Middle frontal gyrus (tissue), 1 donor: ENCODE measurements around the gene LARP4B.

Experiments used
- DNase-seq: peaks from one replicate; pipeline ENCODE4 v3.0.0-alpha.2; 2015; ENCODE audit warnings: low spot score; ENCODE audit errors: extremely low spot score

Gene LARP4B

DNA sequence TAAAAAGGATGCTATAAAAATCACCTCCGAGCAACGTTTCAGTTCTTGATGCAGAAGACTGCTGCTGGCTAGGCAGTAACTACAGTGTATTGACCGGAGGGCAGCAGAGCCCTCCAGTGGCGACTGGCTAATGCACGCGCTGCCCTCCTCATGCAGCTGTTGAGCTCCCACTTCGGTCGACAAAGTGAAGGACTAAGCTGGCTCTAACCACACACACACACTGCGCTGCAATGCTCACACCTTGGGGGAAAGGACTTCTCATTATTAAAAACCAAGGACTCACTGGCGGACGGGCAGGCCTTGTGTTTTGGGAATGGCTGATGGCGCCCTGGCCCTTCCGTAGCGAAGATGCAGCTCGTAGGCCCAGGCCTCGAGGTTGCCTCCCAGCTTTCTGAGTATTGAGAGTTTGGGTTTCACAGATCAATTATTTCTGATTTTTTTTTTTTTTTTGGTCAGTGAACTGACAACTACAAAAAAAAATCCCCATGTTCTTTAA, 121.1 kb downstream of the LARP4B start:
- DNase-seq: no peak

DNA sequence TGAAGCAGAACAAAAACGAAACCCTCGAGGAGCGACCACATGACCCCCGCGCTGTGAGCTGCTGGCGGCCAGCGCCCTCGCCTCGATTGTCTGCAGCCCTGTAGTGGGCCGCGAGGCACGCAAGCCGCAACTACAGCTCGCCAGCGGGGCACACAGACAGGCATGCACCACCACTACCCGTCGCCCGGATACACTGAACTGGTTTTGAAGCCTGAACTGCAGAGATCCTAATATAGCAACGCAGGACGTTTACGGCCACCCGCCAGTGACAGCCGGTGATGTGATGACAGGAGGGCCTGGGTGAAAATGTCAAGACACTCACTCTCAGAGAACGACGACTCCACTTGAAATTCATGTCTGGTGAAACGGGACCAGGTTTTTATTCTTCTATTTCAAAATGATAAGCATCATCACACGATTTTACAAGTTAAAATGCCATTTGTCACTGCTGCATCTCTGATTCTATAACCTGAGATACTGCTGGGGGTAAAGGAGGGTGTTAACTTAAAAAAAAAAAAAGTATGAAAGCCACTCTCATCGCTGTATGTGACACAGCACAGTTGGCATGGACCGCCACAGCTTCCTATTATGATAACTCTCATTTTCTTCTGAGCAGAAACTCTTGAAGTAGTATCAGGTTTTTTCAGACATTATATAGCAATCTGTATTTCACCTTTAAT, 121.7 kb downstream of the LARP4B start:
- DNase-seq: no peak

DNA sequence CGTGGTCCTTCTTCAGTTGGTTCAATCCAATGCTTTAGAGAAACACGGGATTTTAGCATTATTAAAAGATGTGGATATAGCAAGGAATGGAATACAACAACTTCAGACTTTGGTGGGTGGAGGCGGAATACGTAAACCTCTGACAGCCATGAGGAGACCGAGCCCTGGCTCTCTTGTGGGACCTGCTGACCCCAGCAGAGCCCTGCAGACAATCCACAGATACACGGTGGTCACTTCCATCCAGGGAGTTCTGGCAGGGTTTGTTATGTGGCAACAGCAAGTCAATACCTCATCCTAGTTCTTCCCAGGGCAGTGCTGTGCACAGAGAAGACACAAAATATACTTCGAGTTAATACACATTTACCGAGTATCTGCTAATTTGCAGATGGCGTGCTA, 123.5 kb downstream of the LARP4B start:
- no peak for DNase-seq

DNA sequence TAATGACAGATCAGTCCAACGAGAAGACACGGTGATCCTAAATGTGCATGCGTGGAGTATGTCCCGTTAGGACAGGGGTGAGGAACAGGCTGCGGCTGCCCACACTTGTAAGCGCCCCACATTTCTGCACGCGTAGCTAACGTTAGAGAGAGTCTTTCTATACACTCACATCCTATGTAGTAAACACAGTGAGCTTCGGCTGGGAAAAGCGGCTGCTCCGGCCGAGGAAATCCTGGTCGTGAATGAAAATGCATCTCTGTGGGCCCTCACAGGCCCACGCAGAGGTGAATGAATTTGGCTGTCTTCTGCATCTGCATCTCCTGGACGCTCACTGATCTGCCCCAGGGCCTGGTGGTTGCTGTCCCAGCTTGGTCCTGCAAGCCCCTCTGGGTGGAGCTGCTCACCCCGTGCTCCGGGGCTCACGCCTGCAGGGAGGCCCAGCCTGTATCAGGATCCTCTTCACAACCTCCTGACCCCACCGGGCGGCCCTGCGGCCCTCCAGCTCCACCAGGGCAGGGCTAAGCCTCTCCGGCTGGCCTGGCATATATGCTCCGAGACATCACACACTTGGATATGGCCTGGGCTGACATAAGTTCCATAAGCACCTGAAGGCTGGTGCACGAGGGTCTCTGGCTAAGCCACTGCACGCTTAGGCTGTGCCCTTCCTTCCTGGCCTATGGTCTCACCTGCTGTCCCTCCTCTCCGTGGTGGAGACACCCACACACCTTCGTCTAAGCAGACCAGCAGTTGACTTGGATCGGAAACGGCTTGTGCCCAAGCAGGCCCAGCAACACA, 124.1 kb downstream of the LARP4B start:
- no peak for DNase-seq

DNA sequence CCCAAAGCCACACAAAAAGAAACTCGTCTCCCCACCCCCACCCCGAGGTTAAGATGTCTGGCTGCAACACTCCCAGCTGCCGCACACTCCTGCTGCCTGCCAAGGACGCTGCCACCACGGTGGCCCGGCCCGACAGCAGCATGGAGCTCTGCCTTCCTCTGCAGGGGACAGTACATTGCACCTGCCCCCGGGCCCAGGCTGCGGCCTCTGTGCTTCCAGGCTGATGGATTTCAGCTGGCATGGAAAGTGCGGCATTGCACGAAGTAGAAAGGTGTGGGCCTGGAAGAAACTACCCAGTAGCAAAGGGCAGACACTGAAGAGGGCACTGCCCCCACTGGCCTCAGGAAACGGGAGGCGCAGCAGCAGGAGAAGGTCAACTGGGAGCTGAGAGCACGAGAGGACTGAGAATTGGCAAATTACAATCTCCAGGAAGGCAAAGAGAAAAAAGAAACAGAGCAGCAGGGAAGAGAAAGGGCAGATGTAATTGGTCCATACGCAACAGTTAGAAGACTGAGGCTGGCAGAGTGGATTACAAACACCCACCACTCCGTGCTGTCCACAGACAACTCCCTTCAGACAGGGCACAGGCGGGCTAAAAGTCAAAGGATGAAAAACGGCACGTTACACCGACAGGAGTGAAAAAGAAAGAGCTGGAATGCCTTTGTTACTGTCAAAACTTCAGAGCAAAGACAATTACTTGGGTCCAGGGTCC, 124.9 kb downstream of the LARP4B start:
- DNase-seq: no peak

DNA sequence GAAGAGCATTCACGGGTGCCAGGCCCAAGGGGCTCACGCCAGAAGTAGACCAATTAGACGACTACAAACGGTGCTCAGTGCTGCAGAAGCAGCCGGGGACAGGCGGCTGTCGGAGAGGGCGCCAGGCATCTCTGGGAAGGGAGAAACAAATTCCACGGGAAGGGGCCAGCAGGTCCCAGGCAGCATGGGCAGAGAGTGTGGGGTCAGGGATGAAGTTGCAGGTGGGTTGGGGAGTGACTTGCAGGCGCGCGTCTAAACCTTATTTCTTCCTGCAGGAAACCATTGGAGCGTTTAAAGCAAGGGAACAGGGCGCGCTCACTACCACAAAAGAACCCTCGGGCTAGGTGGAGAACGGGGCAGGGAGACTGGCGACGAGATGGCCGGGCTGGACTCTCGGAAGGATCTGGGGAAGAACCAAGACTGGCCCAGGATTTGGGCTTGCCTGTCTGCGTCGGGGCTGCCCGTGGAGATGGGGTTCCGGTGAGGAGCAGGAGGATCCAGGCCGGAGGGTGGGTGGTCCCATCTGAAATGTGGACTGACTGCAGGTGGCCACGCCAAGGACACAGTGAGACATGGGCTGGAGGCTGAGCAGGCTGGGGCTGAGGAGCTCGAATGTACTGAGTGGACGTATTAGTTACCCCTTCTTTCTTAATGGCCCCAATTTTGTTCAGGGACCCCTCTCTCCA, 125.7 kb downstream of the LARP4B start:
- DNase-seq: no peak

GRCh38 chr10:804787-805619, 126.5 kb downstream of the LARP4B start:
- DNase-seq: no peak

GRCh38 chr10:804191-804781, 127.2 kb downstream of the LARP4B start:
- DNase-seq: no peak

- DNase-seq: no peak
Measured at GRCh38 chr10:803041-803741, 128.3 kb downstream of the LARP4B start.

GRCh38 chr10:802506-802905, 129.0 kb downstream of the LARP4B start:
- no peak for DNase-seq

- no peak for DNase-seq
Measured at GRCh38 chr10:797179-797578, 134.3 kb downstream of the LARP4B start.

DNA sequence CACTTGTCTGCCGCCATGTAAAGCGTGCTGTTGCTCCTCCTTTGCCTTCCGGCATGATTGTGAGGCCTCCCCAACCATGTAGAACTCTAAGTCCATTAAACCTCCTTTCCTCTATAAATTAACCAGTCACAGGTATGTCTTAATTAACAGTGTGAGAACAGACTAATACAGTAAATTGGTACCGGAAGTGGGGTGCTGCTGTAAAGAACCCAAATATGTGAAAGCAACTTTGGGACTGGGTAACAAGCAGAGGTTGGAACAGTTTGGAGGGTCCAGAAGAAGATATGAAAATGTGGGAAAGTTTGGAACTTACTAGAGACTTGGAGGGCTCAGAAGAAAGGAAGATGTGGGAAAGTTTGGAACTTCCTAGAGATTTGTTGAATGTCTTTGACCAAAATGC, 135.3 kb downstream of the LARP4B start:
- no peak for DNase-seq

GRCh38 chr10:794382-794956, 137.0 kb downstream of the LARP4B start:
- DNase-seq: no peak

DNA sequence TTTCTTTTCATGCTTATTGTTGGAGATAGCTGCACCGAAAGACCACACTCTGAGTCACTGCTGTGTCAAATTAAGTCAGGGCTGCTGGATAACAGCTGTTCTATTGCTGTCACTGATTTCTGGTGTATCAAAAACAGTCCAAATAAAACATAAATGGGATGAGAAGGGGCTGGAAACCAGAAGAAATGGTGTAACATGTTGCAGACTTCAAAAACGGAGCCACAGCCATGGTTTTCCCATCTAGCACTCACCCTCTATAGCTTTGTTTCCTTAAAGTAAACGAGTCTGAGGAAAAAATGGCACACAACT, 138.8 kb downstream of the LARP4B start:
- no peak for DNase-seq

GRCh38 chr10:792083-792791, 139.3 kb downstream of the LARP4B start:
- DNase-seq: no peak

GRCh38 chr10:791639-792038, 139.9 kb downstream of the LARP4B start:
- DNase-seq: no peak

DNA sequence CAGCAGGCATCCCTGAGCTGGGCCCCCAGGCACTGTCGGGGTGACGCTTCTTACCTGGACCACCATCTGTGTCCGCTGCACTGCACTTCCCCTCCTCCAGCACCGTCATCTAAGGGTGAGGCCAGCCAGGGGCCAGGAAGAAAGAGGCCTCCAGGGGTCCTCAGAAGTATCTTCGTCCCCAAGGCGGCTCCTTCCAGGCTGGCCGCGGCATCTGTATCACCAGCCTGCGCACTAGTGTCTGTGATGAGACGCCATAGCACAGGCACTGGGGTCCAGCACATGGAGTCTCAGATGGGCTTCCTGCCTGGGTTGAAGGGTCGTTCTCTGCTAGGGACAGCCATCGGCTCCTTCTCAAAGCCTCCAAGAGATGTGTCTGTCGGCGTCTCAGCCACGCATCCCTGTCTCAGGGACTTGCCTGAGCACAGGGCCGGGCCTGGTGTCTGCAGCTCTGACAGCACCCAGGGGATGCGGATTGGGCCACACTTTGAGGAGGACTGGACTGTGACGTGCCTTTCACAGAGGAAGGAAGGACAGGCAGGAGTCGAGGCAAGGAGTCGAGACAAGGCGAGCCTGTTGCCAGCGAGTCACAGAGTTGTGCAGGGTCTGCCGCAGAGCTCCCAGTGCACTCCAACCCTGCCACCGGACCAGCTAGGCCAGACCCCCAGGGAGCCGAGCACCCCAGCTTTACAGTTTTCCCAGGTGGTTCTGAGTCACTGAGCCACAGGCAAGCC, 140.5 kb downstream of the LARP4B start:
- DNase-seq: no peak
